OCI-LY3 (cell line): ENCODE results near the gene FHOD3.

Experiments used
- EZH2phosphoT487 ChIP-seq: fragments of 200-600 bp; shearing (Covaris generic); IDR thresholded peaks from 2 replicates; pipeline ENCODE4 v1.6.1; 2018; ENCODE audit warnings: antibody characterized with exemption, mixed run types, low read depth
- TF ChIP-seq, protein P1 (sequence below): fragments of 200-600, 300-600 bp; sonication (generic); IDR thresholded peaks from 2 replicates; pipeline ENCODE4 v1.5.1; 2014; ENCODE audit warnings: antibody characterized with exemption, low read length, low read depth

DNA sequence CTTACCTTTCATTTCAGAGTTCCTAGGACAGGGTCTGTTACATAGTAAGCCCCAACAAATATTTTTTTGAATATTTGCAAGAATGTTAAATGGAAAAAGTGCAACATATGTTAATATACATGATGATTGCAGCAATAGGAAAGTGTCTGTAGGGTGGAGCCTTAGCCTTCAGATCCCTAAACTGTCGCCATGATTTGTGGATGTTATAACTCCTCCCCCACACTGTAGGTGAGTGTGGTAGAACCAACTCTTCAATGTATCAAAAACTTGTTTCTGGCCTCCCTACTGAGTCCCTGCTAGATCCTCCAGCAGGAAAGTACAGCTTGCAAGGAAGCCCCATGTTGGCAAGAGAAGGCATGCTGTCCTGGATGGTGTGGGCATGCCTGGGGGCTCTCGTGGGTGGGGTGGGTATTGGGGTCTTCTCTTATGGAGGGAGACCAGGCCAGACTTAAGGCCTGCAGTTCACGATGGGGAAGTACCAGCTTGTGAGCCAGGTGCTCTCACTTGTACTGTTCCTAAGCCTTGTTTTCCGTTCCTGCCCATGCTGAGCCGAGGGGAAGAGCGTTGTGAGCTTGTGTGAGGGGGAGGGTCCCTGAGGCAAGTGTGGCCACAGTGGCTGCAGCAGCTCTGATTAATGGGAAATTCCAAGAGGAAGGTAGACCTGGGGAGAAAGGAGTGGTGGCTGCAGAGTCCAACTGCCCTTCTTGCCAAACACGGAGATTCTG lies 11.4 kb downstream of the FHOD3 start:
- TF ChIP-seq, protein P1, sequence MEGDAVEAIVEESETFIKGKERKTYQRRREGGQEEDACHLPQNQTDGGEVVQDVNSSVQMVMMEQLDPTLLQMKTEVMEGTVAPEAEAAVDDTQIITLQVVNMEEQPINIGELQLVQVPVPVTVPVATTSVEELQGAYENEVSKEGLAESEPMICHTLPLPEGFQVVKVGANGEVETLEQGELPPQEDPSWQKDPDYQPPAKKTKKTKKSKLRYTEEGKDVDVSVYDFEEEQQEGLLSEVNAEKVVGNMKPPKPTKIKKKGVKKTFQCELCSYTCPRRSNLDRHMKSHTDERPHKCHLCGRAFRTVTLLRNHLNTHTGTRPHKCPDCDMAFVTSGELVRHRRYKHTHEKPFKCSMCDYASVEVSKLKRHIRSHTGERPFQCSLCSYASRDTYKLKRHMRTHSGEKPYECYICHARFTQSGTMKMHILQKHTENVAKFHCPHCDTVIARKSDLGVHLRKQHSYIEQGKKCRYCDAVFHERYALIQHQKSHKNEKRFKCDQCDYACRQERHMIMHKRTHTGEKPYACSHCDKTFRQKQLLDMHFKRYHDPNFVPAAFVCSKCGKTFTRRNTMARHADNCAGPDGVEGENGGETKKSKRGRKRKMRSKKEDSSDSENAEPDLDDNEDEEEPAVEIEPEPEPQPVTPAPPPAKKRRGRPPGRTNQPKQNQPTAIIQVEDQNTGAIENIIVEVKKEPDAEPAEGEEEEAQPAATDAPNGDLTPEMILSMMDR = no peak
- TF ChIP-seq EZH2phosphoT487 = no peak
